GM21367 (cell line): ENCODE results near the gene CSRP1.
"Not testable (repeated sequence)": the region's sequence is repeated elsewhere in the genome, so short reads cannot be mapped to it uniquely, and the experiment has no call there.

ENCODE experiments used
- ATAC-seq: cut with Tn5 transposase; IDR thresholded peaks from one replicate; pipeline ENCODE4 v1.9.1; 2021; ENCODE audit not compliant: unreplicated experiment

CSRP1 gene

GRCh38 chr1:201478666-201479065 lies 28.3 kb downstream of the CSRP1 start:
- ATAC-seq, result not testable (repeated sequence)

GRCh38 chr1:201476670-201477344 lies 30.1 kb downstream of the CSRP1 start:
- ATAC-seq, result no peak

- ATAC-seq, result no peak
Measured at GRCh38 chr1:201475915-201476669, 30.8 kb downstream of the CSRP1 start.

GRCh38 chr1:201475130-201475529 lies 31.8 kb downstream of the CSRP1 start:
- ATAC-seq, result no peak

- ATAC-seq, result no peak
Measured at GRCh38 chr1:201473296-201473695, 33.6 kb downstream of the CSRP1 start.

- ATAC-seq, result not testable (repeated sequence)
Measured at GRCh38 chr1:201472321-201472720, 34.6 kb downstream of the CSRP1 start.

GRCh38 chr1:201471772-201472171 lies 35.2 kb downstream of the CSRP1 start:
- no peak for ATAC-seq

GRCh38 chr1:201470581-201470980 lies 36.3 kb downstream of the CSRP1 start:
- no peak for ATAC-seq

- no peak for ATAC-seq
Measured at GRCh38 chr1:201469645-201470074, 37.3 kb downstream of the CSRP1 start.

GRCh38 chr1:201468844-201469644 lies 37.9 kb downstream of the CSRP1 start, which contains the start of gene PHLDA3:
PHLDA3 (minus strand) TSS chr1:201469188; CDS start chr1:201468786, 402 bp downstream.
- ATAC-seq, result peak; percentile 74

GRCh38 chr1:201468501-201468843 lies 38.5 kb downstream of the CSRP1 start:
- ATAC-seq, result peak; percentile 36

GRCh38 chr1:201466492-201466891 lies 40.4 kb downstream of the CSRP1 start:
- ATAC-seq, result no peak

- ATAC-seq, result no peak
Measured at GRCh38 chr1:201465698-201466290, 41.1 kb downstream of the CSRP1 start.

GRCh38 chr1:201463071-201463552 lies 43.8 kb downstream of the CSRP1 start:
- ATAC-seq, result no peak

- no peak for ATAC-seq
Measured at GRCh38 chr1:201461645-201462441, 45.1 kb downstream of the CSRP1 start.

GRCh38 chr1:201460814-201461644 lies 45.9 kb downstream of the CSRP1 start:
- no peak for ATAC-seq

- ATAC-seq, result no peak
Measured at GRCh38 chr1:201459775-201460174, 47.1 kb downstream of the CSRP1 start.

- ATAC-seq, result no peak
Measured at GRCh38 chr1:201459052-201459451, 47.9 kb downstream of the CSRP1 start.

- no peak for ATAC-seq
Measured at GRCh38 chr1:201457508-201457960, 49.4 kb downstream of the CSRP1 start.
